HEK293 (cell line): ENCODE data around the gene C1orf21.

ENCODE experiments used
- CTCF ChIA-PET: fragments of 350-600 bp; formaldehyde crosslinking; extraction: SDS; loops from one replicate; lab custom pipeline; 2021; ENCODE audit warnings: antibody characterized with exemption; lab: Yijun Ruan, JAX
- POLR2A ChIA-PET: fragments of 300-600 bp; formaldehyde crosslinking; extraction: SDS; loops from one replicate; lab custom pipeline; 2020; ENCODE audit warnings: antibody characterized with exemption, inconsistent platforms; lab: Yijun Ruan, JAX
- H3K27ac ChIP-seq: fragments of 200-500 bp; sonication (Bioruptor generic); 2 replicates; pipeline ENCODE4 v1.5.1; 2014; ENCODE audit warnings: low read depth, low read length, control low read depth, inconsistent platforms; ENCODE audit errors: extremely low read depth
- H3K36me3 ChIP-seq, 2 experiments: fragments of 200-500 bp in 1 of 2; sonication (Bioruptor generic) in 1 of 2; 1 replicate in 1 of 2; 2 replicates in 1 of 2; pipeline ENCODE4 v1.5.1; 2014 to 2017; ENCODE audit warnings: inconsistent platforms in 2 of 2, low read length in 2 of 2; ENCODE audit not compliant: control insufficient read depth in 2 of 2, insufficient read depth in 1 of 2
- H3K4me1 ChIP-seq: fragments of 200-500 bp; sonication (Bioruptor generic); 2 replicates; pipeline ENCODE4 v1.5.1; 2014; ENCODE audit warnings: mild to moderate bottlenecking, low read length, inconsistent platforms; ENCODE audit not compliant: control insufficient read depth, insufficient read depth
- H3K4me3 ChIP-seq: 2 replicates; pipeline ENCODE4 v1.5.1; 2011; ENCODE audit warnings: low read depth, mild to moderate bottlenecking, control low read depth, low read length, moderate library complexity
- H3K9me3 ChIP-seq: fragments of 200-500 bp; sonication (Bioruptor generic); 2 replicates; pipeline ENCODE4 v1.5.1; 2014; ENCODE audit warnings: low read depth, low read length, inconsistent platforms; ENCODE audit not compliant: control insufficient read depth, insufficient read depth
- GLI2 ChIP-seq: fragments of 450-650 bp; formaldehyde crosslinking; IDR thresholded peaks from 2 replicates; pipeline ENCODE4; 2017; ENCODE audit warnings: missing biosample characterization, missing genetic modification characterization, low read depth, borderline replicate concordance
- HOXA7 ChIP-seq: sonication (generic); formaldehyde crosslinking; IDR thresholded peaks from 2 replicates; pipeline ENCODE4 v1.8.1; 2022; ENCODE audit warnings: missing genetic modification reagents, borderline replicate concordance
- HOXD13 ChIP-seq: sonication (generic); formaldehyde crosslinking; IDR thresholded peaks from 2 replicates; pipeline ENCODE4 v1.8.0; 2022; ENCODE audit warnings: missing genetic modification reagents, borderline replicate concordance
- KLF9 ChIP-seq: fragments of 450-650 bp; formaldehyde crosslinking; IDR thresholded peaks from 2 replicates; pipeline ENCODE4 v1.5.1; 2016; ENCODE audit warnings: missing biosample characterization, missing genetic modification characterization, low read depth
- SALL2 ChIP-seq: fragments of 450-650 bp; formaldehyde crosslinking; IDR thresholded peaks from 2 replicates; pipeline ENCODE4 v1.5.0; 2017; ENCODE audit warnings: missing biosample characterization, mild to moderate bottlenecking, missing genetic modification characterization, borderline replicate concordance
- SETDB1 ChIP-seq: IDR thresholded peaks from one replicate; pipeline ENCODE4 v1.6.1; 2017; ENCODE audit warnings: mild to moderate bottlenecking, low read length, moderate library complexity, mixed read lengths; ENCODE audit not compliant: insufficient read length
- YY2 ChIP-seq: fragments of 450-650 bp; formaldehyde crosslinking; IDR thresholded peaks from 2 replicates; pipeline ENCODE4 v1.5.1; 2016; ENCODE audit warnings: missing biosample characterization, missing genetic modification characterization
- ZBTB10 ChIP-seq: fragments of 450-650 bp; formaldehyde crosslinking; IDR thresholded peaks from 2 replicates; pipeline ENCODE4 v1.5.1; 2016; ENCODE audit warnings: missing biosample characterization, missing genetic modification characterization
- ZBTB7A ChIP-seq: fragments of 450-650 bp; formaldehyde crosslinking; IDR thresholded peaks from 2 replicates; pipeline ENCODE4 v1.5.1; 2016; ENCODE audit warnings: low read depth, missing biosample characterization, missing genetic modification characterization
- ZBTB8A ChIP-seq: fragments of 450-650 bp; formaldehyde crosslinking; IDR thresholded peaks from 2 replicates; pipeline ENCODE4 v1.5.1; 2016; ENCODE audit warnings: missing biosample characterization, missing genetic modification characterization
- ZFP37 ChIP-seq: fragments of 450-650 bp; formaldehyde crosslinking; IDR thresholded peaks from 2 replicates; pipeline ENCODE4 v1.5.1; 2016; ENCODE audit warnings: missing biosample characterization, missing genetic modification characterization
- ZNF138 ChIP-seq: fragments of 450-650 bp; formaldehyde crosslinking; IDR thresholded peaks from 2 replicates; pipeline ENCODE4 v1.5.1; 2016; ENCODE audit warnings: missing biosample characterization, missing genetic modification characterization, borderline replicate concordance
- ZNF155 ChIP-seq: fragments of 450-650 bp; formaldehyde crosslinking; IDR thresholded peaks from 2 replicates; pipeline ENCODE4 v1.5.1; 2016; ENCODE audit warnings: missing biosample characterization, missing genetic modification characterization
- ZNF248 ChIP-seq: fragments of 450-650 bp; formaldehyde crosslinking; IDR thresholded peaks from 2 replicates; pipeline ENCODE4 v1.5.1; 2017; ENCODE audit warnings: missing biosample characterization, missing genetic modification characterization
- ZNF280D ChIP-seq: fragments of 450-650 bp; formaldehyde crosslinking; IDR thresholded peaks from 2 replicates; pipeline ENCODE4 v1.5.1; 2016; ENCODE audit warnings: missing biosample characterization, missing genetic modification characterization
- ZNF37A ChIP-seq: fragments of 450-650 bp; IDR thresholded peaks from 2 replicates; pipeline ENCODE4 v1.5.1; 2018; ENCODE audit warnings: missing biosample characterization, missing genetic modification characterization
- ZNF426 ChIP-seq: fragments of 450-650 bp; formaldehyde crosslinking; IDR thresholded peaks from 2 replicates; pipeline ENCODE4 v1.5.1; 2017; ENCODE audit warnings: missing biosample characterization, missing genetic modification characterization, mild to moderate bottlenecking, inconsistent platforms, moderate library complexity
- ZNF473 ChIP-seq: fragments of 450-650 bp; formaldehyde crosslinking; IDR thresholded peaks from 2 replicates; pipeline ENCODE4 v1.5.1; 2017; ENCODE audit warnings: missing biosample characterization, missing genetic modification characterization
- ZNF571 ChIP-seq: fragments of 450-650 bp; formaldehyde crosslinking; IDR thresholded peaks from 2 replicates; pipeline ENCODE4 v1.5.0; 2017; ENCODE audit warnings: missing biosample characterization, missing genetic modification characterization
- ZNF600 ChIP-seq: fragments of 450-650 bp; formaldehyde crosslinking; IDR thresholded peaks from 2 replicates; pipeline ENCODE4 v1.5.1; 2016; ENCODE audit warnings: missing biosample characterization, missing genetic modification characterization
- ZNF621 ChIP-seq: fragments of 450-650 bp; formaldehyde crosslinking; IDR thresholded peaks from 2 replicates; pipeline ENCODE4 v1.5.1; 2017; ENCODE audit warnings: missing biosample characterization, missing genetic modification characterization
- ZNF623 ChIP-seq: fragments of 450-650 bp; formaldehyde crosslinking; IDR thresholded peaks from 2 replicates; pipeline ENCODE4 v1.5.1; 2016; ENCODE audit warnings: missing biosample characterization, missing genetic modification characterization
- ZNF626 ChIP-seq: fragments of 450-650 bp; sonication (Bioruptor Pico); formaldehyde crosslinking; IDR thresholded peaks from 2 replicates; pipeline ENCODE4 v1.5.1; 2018; ENCODE audit warnings: missing biosample characterization, missing genetic modification characterization, inconsistent platforms
- ZNF664 ChIP-seq: fragments of 450-650 bp; formaldehyde crosslinking; IDR thresholded peaks from 2 replicates; pipeline ENCODE4 v1.5.1; 2016; ENCODE audit warnings: missing biosample characterization, missing genetic modification characterization
- ZNF677 ChIP-seq: fragments of 450-650 bp; IDR thresholded peaks from 2 replicates; pipeline ENCODE4 v1.5.0; 2018; ENCODE audit warnings: missing biosample characterization, mild to moderate bottlenecking, missing genetic modification characterization, moderate library complexity
- ZNF777 ChIP-seq: fragments of 450-650 bp; formaldehyde crosslinking; IDR thresholded peaks from 2 replicates; pipeline ENCODE4 v1.5.1; 2017; ENCODE audit warnings: missing biosample characterization, missing genetic modification characterization, borderline replicate concordance
- ZSCAN4 ChIP-seq: fragments of 450-650 bp; formaldehyde crosslinking; IDR thresholded peaks from 2 replicates; pipeline ENCODE4 v1.5.1; 2017; ENCODE audit warnings: missing biosample characterization, missing genetic modification characterization

C1orf21 gene

GRCh38 chr1:184664661-184665060 is 277.8 kb downstream of the C1orf21 start:
- ChIA-PET CTCF (interaction anchor here (0.6 to 2.6 kb wide), 50 partner anchors 9 to 1367 kb away, joined by 3 to 24 read pairs (median 4); no protein-coding TSS in a partner anchor), POLR2A (no interaction called here)
- no peaks in the 10 kb centered on the region for H3K9me3 ChIP-seq
- H3K36me3 ChIP-seq, result no peaks in the 10 kb centered on the region
- no peaks in the 10 kb centered on the region for H3K4me1 ChIP-seq
- TF ChIP-seq ZNF248 (tag by site-specific recombination) (no peak), ZNF600 (no peak), ZNF426 (tag by site-specific recombination) (no peak), ZBTB10 (tag by site-specific recombination) (no peak), ZSCAN4 (tag by site-specific recombination) (no peak), HOXA7 (CRISPR knock-in tag) (no peak), YY2 (tag by site-specific recombination) (no peak), SETDB1 (no peak), ZNF473 (tag by site-specific recombination) (no peak), ZNF777 (no peak), ZBTB8A (tag by site-specific recombination) (no peak), ZFP37 (tag by site-specific recombination) (no peak), ZNF677 (tag by site-specific recombination) (no peak), ZNF571 (tag by site-specific recombination) (no peak), ZBTB7A (tag by site-specific recombination) (no peak), GLI2 (tag by site-specific recombination) (no peak), SALL2 (tag by site-specific recombination) (no peak), ZNF138 (tag by site-specific recombination) (no peak), ZNF280D (no peak), ZNF626 (no peak)
- H3K27ac ChIP-seq, result no peak overlapping the region
- H3K4me3 ChIP-seq, result no peak overlapping the region

GRCh38 chr1:184665360-184665759 is 278.5 kb downstream of the C1orf21 start:
- POLR2A ChIA-PET, result no interaction called here
- Histone ChIP-seq H3K4me3 (no peak overlapping the region), H3K9me3 (no peaks in the 10 kb centered on the region), H3K4me1 (no peaks in the 10 kb centered on the region), H3K36me3 (no peaks in the 10 kb centered on the region), H3K27ac (no peak overlapping the region)
- CTCF ChIA-PET, result interaction anchor here (0.6 to 2.6 kb wide), 5 partner anchors 10 to 1018 kb away, joined by 3 to 24 read pairs (median 16); no protein-coding TSS in a partner anchor
- TF ChIP-seq ZNF37A (tag by site-specific recombination), result no peak
- TF ChIP-seq ZNF621 (tag by site-specific recombination), result no peak
- TF ChIP-seq HOXD13 (CRISPR knock-in tag), result no peak
- TF ChIP-seq ZNF664 (tag by site-specific recombination), result no peak
- TF ChIP-seq ZNF155, result no peak
- no peak for TF ChIP-seq ZBTB10 (tag by site-specific recombination)
- TF ChIP-seq KLF9 (tag by site-specific recombination), result no peak
- TF ChIP-seq ZNF623 (tag by site-specific recombination), result no peak
